ENCODE data around the gene ACAT2. TPM values are rescaled to one million over a fixed set of nuclear protein-coding genes. Genes with fewer than 3 reads are reported as not detected.
"Not testable (repeated sequence)": the region's sequence is repeated elsewhere in the genome, so short reads cannot be mapped to it uniquely, and the experiment has no call there.

Gene ACAT2
- polyA plus RNA-seq (143 and 145 TPM in 2 replicates), polyA minus RNA-seq (71.6 and 85.5 TPM in 2 replicates)

- Histone ChIP-seq H4K20me1 (ENCODE audit: insufficient read depth) (no peaks in the 10 kb centered on the region), H3K79me2 (replicated peaks; ENCODE audit: insufficient read depth, low read length) (peaks cover 25% of the 10 kb centered on the region), H2AFZ (ENCODE audit: low read depth, low read length) (peak within 1 kb of the TSS; percentile 85), H3F3A (ENCODE audit: insufficient read depth, low read length, poor library complexity, severe bottlenecking) (no peaks in the 10 kb centered on the region), H3K9me2 (ENCODE audit: insufficient read depth, low read length) (no peaks in the 10 kb centered on the region), H3K4me2 (ENCODE audit: low read length) (peak within 1 kb of the TSS; percentile 86), H3K27ac (ENCODE audit: low read length) (peak within 1 kb of the TSS; percentile 98), H3K36me3 (ENCODE audit: insufficient read depth, low read length) (peaks cover 9% of the 10 kb centered on the region), H3K4me3 (ENCODE audit: low read length) (peak within 1 kb of the TSS; percentile 91), H3K9me3 (ENCODE audit: low read length) (no peaks in the 10 kb centered on the region), H3K27me3 (ENCODE audit: insufficient read depth, low read depth, low read length) (no peaks in the 10 kb centered on the region), H3K9ac (ENCODE audit: low read length) (peak within 1 kb of the TSS; percentile 98)
- peak; percentile 39 for TF ChIP-seq CTCF (IDR thresholded peaks at IDR 0.05; ENCODE audit: poor library complexity, severe bottlenecking)
- TF ChIP-seq SMC3 (conservative IDR thresholded peaks at IDR 0.05; ENCODE audit: poor library complexity) = no peak
- peak; percentile 73 for TF ChIP-seq MXI1 (conservative IDR thresholded peaks at IDR 0.05; ENCODE audit: poor library complexity, severe bottlenecking)
- no peak for TF ChIP-seq EZH2 (IDR thresholded peaks at IDR 0.05; ENCODE audit: borderline replicate concordance, insufficient read depth, low read length, poor library complexity, severe bottlenecking)
- TF ChIP-seq TAF1 (IDR thresholded peaks at IDR 0.05; ENCODE audit: low read depth) = peak; percentile 85
- peak; percentile 64 for TF ChIP-seq EP300 (conservative IDR thresholded peaks at IDR 0.05; ENCODE audit: poor library complexity, severe bottlenecking)
- no peak for TF ChIP-seq RAD21 (conservative IDR thresholded peaks at IDR 0.05)
- TF ChIP-seq, protein P1, sequence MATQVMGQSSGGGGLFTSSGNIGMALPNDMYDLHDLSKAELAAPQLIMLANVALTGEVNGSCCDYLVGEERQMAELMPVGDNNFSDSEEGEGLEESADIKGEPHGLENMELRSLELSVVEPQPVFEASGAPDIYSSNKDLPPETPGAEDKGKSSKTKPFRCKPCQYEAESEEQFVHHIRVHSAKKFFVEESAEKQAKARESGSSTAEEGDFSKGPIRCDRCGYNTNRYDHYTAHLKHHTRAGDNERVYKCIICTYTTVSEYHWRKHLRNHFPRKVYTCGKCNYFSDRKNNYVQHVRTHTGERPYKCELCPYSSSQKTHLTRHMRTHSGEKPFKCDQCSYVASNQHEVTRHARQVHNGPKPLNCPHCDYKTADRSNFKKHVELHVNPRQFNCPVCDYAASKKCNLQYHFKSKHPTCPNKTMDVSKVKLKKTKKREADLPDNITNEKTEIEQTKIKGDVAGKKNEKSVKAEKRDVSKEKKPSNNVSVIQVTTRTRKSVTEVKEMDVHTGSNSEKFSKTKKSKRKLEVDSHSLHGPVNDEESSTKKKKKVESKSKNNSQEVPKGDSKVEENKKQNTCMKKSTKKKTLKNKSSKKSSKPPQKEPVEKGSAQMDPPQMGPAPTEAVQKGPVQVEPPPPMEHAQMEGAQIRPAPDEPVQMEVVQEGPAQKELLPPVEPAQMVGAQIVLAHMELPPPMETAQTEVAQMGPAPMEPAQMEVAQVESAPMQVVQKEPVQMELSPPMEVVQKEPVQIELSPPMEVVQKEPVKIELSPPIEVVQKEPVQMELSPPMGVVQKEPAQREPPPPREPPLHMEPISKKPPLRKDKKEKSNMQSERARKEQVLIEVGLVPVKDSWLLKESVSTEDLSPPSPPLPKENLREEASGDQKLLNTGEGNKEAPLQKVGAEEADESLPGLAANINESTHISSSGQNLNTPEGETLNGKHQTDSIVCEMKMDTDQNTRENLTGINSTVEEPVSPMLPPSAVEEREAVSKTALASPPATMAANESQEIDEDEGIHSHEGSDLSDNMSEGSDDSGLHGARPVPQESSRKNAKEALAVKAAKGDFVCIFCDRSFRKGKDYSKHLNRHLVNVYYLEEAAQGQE (IDR thresholded peaks at IDR 0.05; ENCODE audit: borderline replicate concordance) = peak; percentile 79
- TF ChIP-seq POLR2AphosphoS5 (IDR thresholded peaks at IDR 0.05) = peak; percentile 90
Observed at GRCh38 chr6:159761873-159762680, at the start of gene ACAT2. Gene ACAT2 (plus strand): TSS chr6:159762045. CDS start chr6:159762088, 43 bp downstream.

DNA sequence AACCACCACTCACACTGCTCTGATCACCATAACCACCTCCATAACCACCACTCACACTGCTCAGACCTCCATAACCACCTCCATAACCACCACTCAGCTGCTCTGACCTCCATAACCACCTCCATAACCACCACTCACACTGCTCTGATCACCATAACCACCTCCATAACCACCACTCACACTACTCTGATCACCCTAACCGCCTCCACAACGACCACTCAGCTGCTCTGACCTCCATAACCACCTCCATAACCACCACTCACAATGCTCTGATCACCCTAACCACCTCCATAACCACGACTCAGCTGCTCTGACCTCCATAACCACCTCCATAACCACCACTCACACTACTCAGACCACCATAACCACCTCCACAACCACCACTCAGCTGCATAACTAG is 49.5 kb upstream of the ACAT2 start:
- not testable (repeated sequence) for H3K9me3 ChIP-seq (ENCODE audit: low read length); H2AFZ ChIP-seq (ENCODE audit: low read depth, low read length); H3K9ac ChIP-seq (ENCODE audit: low read length); H3K27me3 ChIP-seq (ENCODE audit: insufficient read depth, low read depth, low read length); H3K9me2 ChIP-seq (ENCODE audit: insufficient read depth, low read length); H3K27ac ChIP-seq (ENCODE audit: low read length); H3K4me3 ChIP-seq (ENCODE audit: low read length); H3F3A ChIP-seq (ENCODE audit: insufficient read depth, low read length, poor library complexity, severe bottlenecking); H4K20me1 ChIP-seq (ENCODE audit: insufficient read depth); H3K4me2 ChIP-seq (ENCODE audit: low read length); H3K79me2 ChIP-seq (replicated peaks; ENCODE audit: insufficient read depth, low read length); H3K36me3 ChIP-seq (ENCODE audit: insufficient read depth, low read length)
